Retinal pigment epithelial cell (primary cell): ENCODE results near the gene KISS1.

ENCODE experiments used
- DNase-seq: peaks from one replicate; pipeline ENCODE4 v3.0.0-alpha.2; 2010; ENCODE audit warnings: low read depth
- H3K4me3 ChIP-seq: 2 replicates; pipeline ENCODE4 v1.5.1; 2011; ENCODE audit warnings: mild to moderate bottlenecking, low read length, control low read depth, moderate library complexity
- TF ChIP-seq, protein P1 (sequence below): conservative IDR thresholded peaks from 2 replicates; pipeline ENCODE4 v1.5.1; 2011; ENCODE audit warnings: low read depth, low read length, control low read depth, inconsistent platforms

The KISS1 gene

DNA sequence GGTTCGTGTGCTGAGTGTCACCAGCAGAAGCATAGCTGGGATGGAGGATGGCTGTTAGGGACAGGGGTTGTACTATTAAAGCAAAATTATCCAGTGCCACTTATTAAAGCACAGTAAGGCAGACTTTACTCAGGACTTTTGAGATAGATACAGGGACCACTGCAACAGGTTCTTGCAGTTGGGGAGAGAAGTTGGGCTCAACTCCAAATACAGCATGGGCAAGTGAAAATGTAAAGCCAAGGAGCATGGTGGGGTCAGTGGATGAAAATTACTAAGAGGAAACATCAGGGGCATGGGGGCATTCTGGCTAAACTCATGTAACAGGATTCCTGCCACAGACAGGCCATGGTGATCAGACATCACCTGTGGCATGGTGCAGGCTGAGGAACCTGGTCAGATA, 15.2 kb downstream of the KISS1 start:
- no peak overlapping the region for H3K4me3 ChIP-seq
- no peak for DNase-seq
- TF ChIP-seq, protein P1, sequence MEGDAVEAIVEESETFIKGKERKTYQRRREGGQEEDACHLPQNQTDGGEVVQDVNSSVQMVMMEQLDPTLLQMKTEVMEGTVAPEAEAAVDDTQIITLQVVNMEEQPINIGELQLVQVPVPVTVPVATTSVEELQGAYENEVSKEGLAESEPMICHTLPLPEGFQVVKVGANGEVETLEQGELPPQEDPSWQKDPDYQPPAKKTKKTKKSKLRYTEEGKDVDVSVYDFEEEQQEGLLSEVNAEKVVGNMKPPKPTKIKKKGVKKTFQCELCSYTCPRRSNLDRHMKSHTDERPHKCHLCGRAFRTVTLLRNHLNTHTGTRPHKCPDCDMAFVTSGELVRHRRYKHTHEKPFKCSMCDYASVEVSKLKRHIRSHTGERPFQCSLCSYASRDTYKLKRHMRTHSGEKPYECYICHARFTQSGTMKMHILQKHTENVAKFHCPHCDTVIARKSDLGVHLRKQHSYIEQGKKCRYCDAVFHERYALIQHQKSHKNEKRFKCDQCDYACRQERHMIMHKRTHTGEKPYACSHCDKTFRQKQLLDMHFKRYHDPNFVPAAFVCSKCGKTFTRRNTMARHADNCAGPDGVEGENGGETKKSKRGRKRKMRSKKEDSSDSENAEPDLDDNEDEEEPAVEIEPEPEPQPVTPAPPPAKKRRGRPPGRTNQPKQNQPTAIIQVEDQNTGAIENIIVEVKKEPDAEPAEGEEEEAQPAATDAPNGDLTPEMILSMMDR = no peak

DNA sequence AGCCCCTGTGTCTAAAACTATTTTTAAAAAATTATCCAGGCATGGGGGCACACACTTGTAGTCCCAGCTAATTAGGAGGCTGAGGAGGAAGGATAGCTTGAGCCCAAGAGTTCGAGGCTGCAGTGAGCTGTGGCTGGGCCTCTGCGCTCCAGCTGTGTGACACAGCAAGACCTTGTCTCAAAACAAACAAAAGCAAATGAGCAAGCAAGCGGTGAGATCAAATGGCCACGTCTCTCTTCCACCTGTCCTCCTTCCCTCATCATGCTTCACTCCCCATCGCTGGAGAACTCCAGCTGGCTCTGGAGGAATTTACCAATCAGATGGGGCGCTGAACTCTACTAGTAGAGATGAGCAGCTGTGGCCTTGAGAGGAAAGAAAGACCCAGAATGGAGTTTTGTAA, 16.2 kb downstream of the KISS1 start:
- DNase-seq = no peak
- no peak overlapping the region for H3K4me3 ChIP-seq
- TF ChIP-seq, protein P1 = no peak

DNA sequence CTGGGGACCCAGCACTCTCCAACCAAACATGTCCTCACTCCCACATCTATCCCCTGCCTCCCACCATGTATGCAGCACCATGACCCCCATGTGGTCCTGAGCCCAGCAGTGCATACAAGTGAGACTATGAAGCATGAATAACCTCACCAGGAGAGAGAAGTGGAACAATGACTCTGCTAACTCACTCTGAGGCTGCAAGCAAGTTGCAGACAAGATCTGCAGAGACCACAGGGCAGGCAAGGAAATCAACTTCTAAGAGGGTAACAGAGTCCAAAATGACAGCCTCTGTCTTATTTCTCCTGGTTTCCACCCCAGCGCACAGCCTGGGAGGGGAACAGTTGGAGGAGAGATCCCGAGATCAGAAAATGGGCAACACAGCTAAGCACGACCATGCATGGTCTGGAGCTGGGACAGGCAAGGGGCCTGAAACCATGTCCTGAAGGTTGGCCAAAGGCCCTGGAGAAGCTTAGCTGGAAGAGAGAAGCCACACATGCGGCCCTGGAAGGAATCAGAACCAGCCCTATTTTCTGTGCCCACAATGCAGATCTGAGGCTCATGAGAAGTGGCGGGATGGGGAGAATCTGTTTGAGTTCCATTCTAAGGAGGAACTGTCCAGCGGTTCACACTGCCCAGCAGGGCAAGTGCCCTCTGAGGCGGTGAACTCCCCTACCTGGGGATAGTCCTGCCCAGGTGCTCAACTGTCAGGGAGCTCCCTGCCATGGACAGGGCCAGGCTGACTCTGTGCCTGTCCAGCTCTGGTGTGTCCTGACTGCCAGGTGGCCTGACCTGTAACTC, 17.6 kb downstream of the KISS1 start:
- no peak for DNase-seq
- H3K4me3 ChIP-seq = no peak overlapping the region
- TF ChIP-seq, protein P1 = no peak

DNA sequence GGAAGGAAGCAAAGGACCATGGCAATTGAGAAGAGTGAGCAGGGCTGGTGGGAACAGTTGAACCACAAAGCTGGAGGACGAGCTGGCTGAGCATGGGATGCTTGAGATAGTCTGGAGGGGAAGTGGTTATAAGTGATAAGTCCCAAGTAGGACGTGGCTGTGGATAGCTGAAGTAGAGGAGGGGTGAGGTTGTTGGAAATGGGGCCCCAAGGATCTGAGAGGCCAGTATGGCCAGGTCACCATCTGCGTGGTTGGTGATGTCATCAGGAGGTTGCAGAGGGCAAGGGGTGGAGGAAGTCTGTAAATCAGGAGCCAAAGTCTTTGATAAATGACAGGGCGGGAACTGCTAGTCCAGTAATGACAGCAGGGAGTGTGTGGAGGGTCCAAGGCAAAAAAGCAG, 19.2 kb downstream of the KISS1 start:
- TF ChIP-seq, protein P1 = no peak
- no peak overlapping the region for H3K4me3 ChIP-seq
- no peak for DNase-seq

DNA sequence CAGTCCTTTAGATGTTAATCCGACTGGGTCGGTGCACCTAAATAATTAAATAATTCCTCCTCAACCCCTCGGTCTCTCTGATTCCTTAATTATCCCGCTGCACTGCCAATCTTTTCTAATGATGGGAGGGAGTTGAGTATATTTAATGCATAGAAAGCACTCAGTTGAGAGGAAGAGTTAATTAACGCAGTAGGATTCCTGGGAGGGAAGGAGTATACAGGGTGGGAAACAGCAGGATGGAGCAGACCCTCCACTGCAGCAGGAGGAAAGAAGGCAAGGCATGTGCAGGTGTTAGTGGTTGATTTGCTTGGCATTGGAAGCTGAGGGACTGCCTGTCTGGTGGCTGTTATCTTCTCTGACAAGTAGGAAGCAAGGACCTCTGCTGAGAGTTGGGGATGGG, 20.2 kb downstream of the KISS1 start:
- no peak overlapping the region for H3K4me3 ChIP-seq
- TF ChIP-seq, protein P1 = no peak
- no peak for DNase-seq

DNA sequence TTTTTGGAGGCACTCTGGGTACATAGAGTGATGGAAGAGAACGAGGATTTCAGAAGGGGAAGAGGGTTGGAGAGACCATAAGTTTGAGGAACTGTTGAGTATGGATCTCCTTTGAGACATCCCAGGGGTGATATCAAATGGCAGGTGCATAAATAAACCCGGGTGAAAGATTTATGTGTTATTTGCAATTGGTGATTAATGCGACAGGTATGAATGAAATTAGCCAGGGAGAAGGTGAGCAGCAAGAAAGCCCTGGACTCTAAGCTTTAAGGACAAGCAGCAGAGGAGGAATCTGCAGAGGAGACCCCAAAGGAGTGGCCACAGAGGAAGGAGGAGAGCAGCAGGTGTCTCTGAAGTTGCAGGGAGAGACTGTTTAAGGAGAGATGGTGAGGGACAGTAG, 21.3 kb downstream of the KISS1 start:
- DNase-seq = no peak
- no peak overlapping the region for H3K4me3 ChIP-seq
- TF ChIP-seq, protein P1 = no peak

DNA sequence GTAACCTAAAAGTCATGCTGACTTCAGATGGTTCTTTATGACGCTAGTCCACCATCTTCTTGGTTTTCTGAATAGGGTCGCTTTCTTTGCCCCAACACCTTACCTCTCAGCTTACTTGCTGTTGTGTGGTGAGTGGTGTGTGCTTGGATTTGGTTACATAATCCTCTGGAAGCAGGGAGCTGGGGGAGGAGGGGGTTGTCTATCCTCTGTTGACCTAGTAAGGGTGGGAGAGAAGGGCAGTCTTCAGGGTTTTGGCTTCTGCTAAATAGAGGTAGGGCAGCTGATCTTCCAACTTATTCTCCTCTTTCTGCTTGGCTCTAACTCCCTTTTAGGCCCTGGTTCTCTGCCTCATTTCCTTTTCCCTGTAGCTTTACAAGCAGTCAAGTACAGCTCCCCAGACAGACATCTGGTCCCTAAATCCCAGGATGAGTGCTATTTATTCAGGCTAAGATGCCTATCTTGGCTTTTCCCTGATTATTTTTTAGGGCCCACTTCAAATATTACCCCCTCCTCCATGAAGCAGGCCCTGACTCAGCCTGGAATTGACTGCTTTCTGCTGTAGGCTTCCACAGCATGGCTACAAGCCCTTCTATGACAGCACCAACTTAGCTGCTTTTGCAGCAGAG, 23.8 kb downstream of the KISS1 start:
- no peak for DNase-seq
- H3K4me3 ChIP-seq = no peak overlapping the region
- TF ChIP-seq, protein P1 = no peak
